ENCODE results near the gene TMEM59L.

TMEM59L gene

GRCh38 chr19:18589380-18590272 is 23.0 kb upstream of the TMEM59L start:
- no peak for TF ChIP-seq GATA2 (IDR thresholded peaks at IDR 0.05; ENCODE audit: low read depth, low read length)
- no peak for TF ChIP-seq GATA3 (IDR thresholded peaks at IDR 0.05; ENCODE audit: low read depth, low read length)

GRCh38 chr19:18590273-18591272 is 22.1 kb upstream of the TMEM59L start:
- TF ChIP-seq GATA2 (IDR thresholded peaks at IDR 0.05; ENCODE audit: low read depth, low read length) (no peak), GATA3 (IDR thresholded peaks at IDR 0.05; ENCODE audit: low read depth, low read length) (no peak)

GRCh38 chr19:18591735-18592385 is 20.8 kb upstream of the TMEM59L start:
- TF ChIP-seq GATA2 (IDR thresholded peaks at IDR 0.05; ENCODE audit: low read depth, low read length) (no peak), GATA3 (IDR thresholded peaks at IDR 0.05; ENCODE audit: low read depth, low read length) (no peak)

- no peak for TF ChIP-seq GATA3 (IDR thresholded peaks at IDR 0.05; ENCODE audit: low read depth, low read length)
- TF ChIP-seq GATA2 (IDR thresholded peaks at IDR 0.05; ENCODE audit: low read depth, low read length) = no peak
These were observed 19.1 kb upstream of the TMEM59L start for GRCh38 chr19:18593367-18594095.

- TF ChIP-seq GATA2 (IDR thresholded peaks at IDR 0.05; ENCODE audit: low read depth, low read length) = no peak
- TF ChIP-seq GATA3 (IDR thresholded peaks at IDR 0.05; ENCODE audit: low read depth, low read length) = no peak
These were observed 18.4 kb upstream of the TMEM59L start for GRCh38 chr19:18594096-18594823.

- no peak for TF ChIP-seq GATA2 (IDR thresholded peaks at IDR 0.05; ENCODE audit: low read depth, low read length)
These were observed 17.8 kb upstream of the TMEM59L start for GRCh38 chr19:18594824-18595373.

- TF ChIP-seq GATA3 (IDR thresholded peaks at IDR 0.05; ENCODE audit: low read depth, low read length) = no peak
- TF ChIP-seq GATA2 (IDR thresholded peaks at IDR 0.05; ENCODE audit: low read depth, low read length) = no peak
These were observed 17.2 kb upstream of the TMEM59L start for GRCh38 chr19:18595475-18595874.

- TF ChIP-seq GATA2 (IDR thresholded peaks at IDR 0.05; ENCODE audit: low read depth, low read length) = no peak
- TF ChIP-seq GATA3 (IDR thresholded peaks at IDR 0.05; ENCODE audit: low read depth, low read length) = no peak
These were observed 15.9 kb upstream of the TMEM59L start for GRCh38 chr19:18596752-18597157.

- TF ChIP-seq GATA2 (IDR thresholded peaks at IDR 0.05; ENCODE audit: low read depth, low read length) = no peak
- no peak for TF ChIP-seq GATA3 (IDR thresholded peaks at IDR 0.05; ENCODE audit: low read depth, low read length)
These were observed 14.6 kb upstream of the TMEM59L start for GRCh38 chr19:18597809-18598660.

- TF ChIP-seq GATA2 (IDR thresholded peaks at IDR 0.05; ENCODE audit: low read depth, low read length) = no peak
- TF ChIP-seq GATA3 (IDR thresholded peaks at IDR 0.05; ENCODE audit: low read depth, low read length) = no peak
These were observed 13.2 kb upstream of the TMEM59L start for GRCh38 chr19:18599485-18599884.

GRCh38 chr19:18601875-18602274 is 10.8 kb upstream of the TMEM59L start:
- TF ChIP-seq GATA2 (IDR thresholded peaks at IDR 0.05; ENCODE audit: low read depth, low read length) = no peak
- no peak for TF ChIP-seq GATA3 (IDR thresholded peaks at IDR 0.05; ENCODE audit: low read depth, low read length)
